ENCODE measurements around the gene ITPR1. TPM values are rescaled to one million over a fixed set of nuclear protein-coding genes. Genes with fewer than 3 reads are reported as not detected.

The ITPR1 gene
- total and polyA plus RNA-seq, 12 donors = 9.7 to 40.3 (median 18.8) TPM

DNA sequence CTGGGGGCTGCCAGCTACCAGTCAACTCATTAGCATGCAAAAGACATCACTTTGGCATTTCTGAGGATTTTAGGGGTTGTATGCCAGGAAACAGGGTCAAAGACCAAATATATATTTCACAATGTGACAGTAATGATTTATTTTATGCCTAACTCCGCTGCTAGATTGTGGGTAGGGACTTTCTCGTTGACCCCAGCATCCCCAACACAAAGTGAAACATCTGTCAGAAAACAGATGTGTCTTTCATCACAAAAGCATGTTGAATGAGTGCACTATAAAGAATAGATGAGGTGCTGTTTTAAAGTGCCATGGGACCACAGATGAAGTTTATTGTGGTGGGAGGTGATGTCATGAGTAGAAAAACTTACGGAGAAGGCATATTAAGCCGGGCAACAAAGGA lies 59.7 kb downstream of the ITPR1 start:
- ATAC-seq (no peak), DNase-seq (no peak)
- Histone ChIP-seq H3K27me3 (no peaks in the 10 kb centered on the region), H3K36me3 (no peaks in the 10 kb centered on the region), H3K4me3 (no peak overlapping the region), H3K9me3 (peaks cover 0 to 4% (median 0%) of the 10 kb centered on the region in 11 donors), H3K27ac (peak overlapping the region in 7 of 10 donors; percentile 2 to 77 (median 54)), H3K4me1 (peaks cover 0 to 51% (median 36%) of the 10 kb centered on the region in 9 donors)
- no peak for TF ChIP-seq CTCF (IDR thresholded peaks at IDR 0.05)
- intact Hi-C loops (cut with DNase I) = no loop called here
- WGBS, 2 donors = 83 to 87% methylated on average over 4 of the region's 4 CpGs

GRCh38 chr3:4561661-4562060 lies 68.5 kb downstream of the ITPR1 start:
- Histone ChIP-seq H3K9me3 (peaks cover 0 to 9% (median 0%) of the 10 kb centered on the region in 11 donors), H3K36me3 (no peaks in the 10 kb centered on the region), H3K27ac (no peak overlapping the region), H3K4me1 (peaks cover 0 to 11% (median 8%) of the 10 kb centered on the region in 9 donors), H3K27me3 (no peaks in the 10 kb centered on the region), H3K4me3 (no peak overlapping the region)
- intact Hi-C loops (cut with DNase I) = no loop called here
- 65 to 74% methylated on average over 2 of the region's 2 CpGs for WGBS, 2 donors
- no peak for TF ChIP-seq CTCF (IDR thresholded peaks at IDR 0.05)
- ATAC-seq (no peak), DNase-seq (no peak)

DNA sequence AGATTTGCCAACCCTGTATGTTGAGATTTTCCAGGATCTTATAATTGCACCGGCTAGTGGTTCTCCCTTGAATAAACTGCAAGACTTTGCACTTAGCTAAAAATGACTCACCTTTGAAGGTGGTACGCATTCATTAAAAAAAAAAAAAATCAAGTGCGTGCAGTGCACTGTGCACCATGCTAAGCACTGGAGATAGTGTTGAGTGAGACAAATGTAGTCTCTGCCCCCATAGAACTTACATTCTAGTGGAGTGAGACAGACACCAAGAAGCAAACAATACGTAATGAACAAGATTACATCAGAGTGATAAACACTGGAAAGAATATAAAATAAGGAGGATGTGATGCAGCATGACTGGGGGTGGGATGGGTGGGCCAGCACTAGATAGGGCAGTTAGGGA lies 69.4 kb downstream of the ITPR1 start:
- Histone ChIP-seq H3K4me3 (no peak overlapping the region), H3K4me1 (peaks cover 0 to 11% (median 8%) of the 10 kb centered on the region in 9 donors), H3K27ac (no peak overlapping the region), H3K27me3 (no peaks in the 10 kb centered on the region), H3K9me3 (peaks cover 0 to 5% (median 0%) of the 10 kb centered on the region in 11 donors), H3K36me3 (no peaks in the 10 kb centered on the region)
- ATAC-seq (no peak), DNase-seq (no peak)
- 95 to 96% methylated on average over 4 of the region's 4 CpGs for WGBS, 2 donors
- intact Hi-C loops (cut with DNase I) = no loop called here
- TF ChIP-seq CTCF (IDR thresholded peaks at IDR 0.05) = no peak

DNA sequence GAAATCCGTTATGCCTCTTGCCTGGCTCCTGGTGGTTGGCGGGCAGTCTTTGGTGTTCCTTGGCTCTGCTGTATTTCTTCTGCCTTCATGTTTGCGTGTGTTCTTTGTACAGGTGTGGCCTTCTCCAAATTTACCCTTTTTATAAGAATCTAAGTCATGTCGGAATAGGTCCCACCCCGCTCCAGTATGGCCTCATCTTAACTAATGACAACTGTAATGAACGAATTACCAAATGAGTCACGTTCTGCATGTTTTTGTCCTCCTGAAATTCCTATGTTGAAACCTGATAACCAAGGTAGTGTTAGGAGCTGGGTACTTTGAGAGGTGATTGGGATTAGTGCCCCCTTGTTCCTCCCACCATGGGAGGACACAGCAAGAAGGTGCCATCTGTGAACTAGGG lies 71.1 kb downstream of the ITPR1 start:
- Histone ChIP-seq H3K4me3 (no peak overlapping the region), H3K27me3 (no peaks in the 10 kb centered on the region), H3K9me3 (no peaks in the 10 kb centered on the region), H3K4me1 (peaks cover 0 to 11% (median 8%) of the 10 kb centered on the region in 9 donors), H3K27ac (no peak overlapping the region), H3K36me3 (no peaks in the 10 kb centered on the region)
- intact Hi-C loops (cut with DNase I) = no loop called here
- DNase-seq = no peak
- no peak for ATAC-seq
- no peak for TF ChIP-seq CTCF (IDR thresholded peaks at IDR 0.05)
- WGBS, 2 donors = 96 to 98% methylated on average over 7 of the region's 7 CpGs

Data from heart right ventricle (tissue), 16 donors.